HG03060 (cell line): Measurements from ENCODE around the gene FOXP4.

Source experiments
- ATAC-seq: cut with Tn5 transposase; IDR thresholded peaks from one replicate; pipeline ENCODE4 v1.9.1; 2021; ENCODE audit warnings: low read depth, moderate number of reproducible peaks; ENCODE audit not compliant: unreplicated experiment

Gene FOXP4

DNA sequence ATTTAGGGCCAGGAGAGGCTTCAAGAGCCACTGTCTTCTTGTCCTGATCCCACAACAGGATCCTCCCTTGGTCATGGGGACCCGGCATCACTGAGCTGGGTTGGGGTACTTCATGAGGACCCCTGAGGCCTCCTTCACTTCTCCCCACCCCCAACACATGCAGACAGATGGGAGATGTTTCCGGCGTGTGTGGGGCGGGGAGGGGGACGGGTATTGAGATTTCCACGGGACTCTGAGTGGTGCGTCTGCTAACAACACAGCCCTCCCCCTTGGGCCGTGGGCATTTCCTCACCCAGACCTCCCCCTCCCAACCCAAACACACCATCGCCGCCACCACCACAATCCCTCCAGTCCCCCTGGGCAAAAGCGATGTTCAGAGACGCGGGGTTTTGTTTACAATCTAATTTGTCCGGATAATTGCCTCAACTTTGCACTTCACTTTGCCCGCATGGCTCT, 906 bp upstream of the FOXP4 start:
- no peak for ATAC-seq

- no peak for ATAC-seq
Measured at GRCh38 chr6:41546475-41546865, 289 bp downstream of the FOXP4 start.

DNA sequence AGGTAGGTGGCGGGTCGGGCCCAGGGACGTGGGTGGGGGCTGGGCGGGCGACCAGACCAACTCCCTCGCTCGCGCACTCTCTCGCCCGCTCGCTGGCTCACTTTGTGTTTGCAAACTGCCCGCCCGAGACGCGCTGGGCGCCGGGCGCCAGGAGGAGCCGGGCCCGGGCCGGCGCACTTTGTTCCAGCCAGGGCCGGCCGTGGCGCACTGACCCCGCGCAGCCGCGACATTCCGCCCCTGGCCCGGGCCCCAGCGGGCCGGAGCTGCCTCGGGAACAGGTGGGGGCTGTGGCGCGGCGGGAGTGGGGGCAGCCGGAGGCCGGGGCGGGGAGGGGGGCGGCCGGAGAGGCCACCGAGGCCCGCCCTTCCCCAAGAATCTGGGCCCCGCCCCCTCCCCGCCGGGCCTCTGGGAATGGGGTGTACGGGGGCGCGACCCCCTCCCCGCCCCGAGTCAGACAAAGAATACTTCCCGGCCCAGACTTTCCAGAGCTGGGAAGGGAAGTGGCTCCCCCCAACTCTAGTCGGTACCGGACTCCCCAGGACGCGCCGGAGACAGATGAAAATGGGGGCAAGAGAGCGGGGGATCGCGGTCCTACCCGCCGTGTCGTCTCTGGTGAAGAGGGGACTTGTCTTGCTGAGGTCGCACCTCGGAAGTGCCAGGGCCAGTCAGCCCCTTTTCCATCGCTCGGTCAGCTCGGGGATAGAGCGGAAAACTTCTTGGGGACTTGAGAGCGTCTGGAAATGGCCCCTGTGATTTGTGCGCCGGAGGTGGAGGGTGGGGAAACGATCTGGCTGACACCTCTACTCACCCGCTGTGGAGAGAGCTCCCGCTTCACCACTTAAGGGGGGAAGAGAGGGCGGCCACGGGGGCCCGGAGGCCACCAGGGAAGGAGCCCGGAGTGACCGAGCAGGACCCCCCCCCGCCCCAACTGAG, 951 bp downstream of the FOXP4 start:
- no peak for ATAC-seq

DNA sequence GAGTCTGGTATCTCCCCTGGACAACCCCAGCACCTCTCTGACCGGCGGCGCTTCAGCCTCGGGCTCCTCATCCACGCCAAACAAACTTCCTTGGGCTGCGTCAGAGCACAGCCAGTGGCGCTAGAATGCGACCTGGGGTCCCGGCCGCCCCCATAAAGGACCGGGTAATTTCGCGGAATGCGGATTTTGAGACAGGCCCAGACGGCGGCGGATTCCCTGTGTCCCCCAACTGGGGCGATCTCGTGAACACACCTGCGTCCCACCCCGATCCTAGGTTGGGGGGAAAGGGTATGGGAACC, 1.6 kb downstream of the FOXP4 start:
- ATAC-seq, result no peak

DNA sequence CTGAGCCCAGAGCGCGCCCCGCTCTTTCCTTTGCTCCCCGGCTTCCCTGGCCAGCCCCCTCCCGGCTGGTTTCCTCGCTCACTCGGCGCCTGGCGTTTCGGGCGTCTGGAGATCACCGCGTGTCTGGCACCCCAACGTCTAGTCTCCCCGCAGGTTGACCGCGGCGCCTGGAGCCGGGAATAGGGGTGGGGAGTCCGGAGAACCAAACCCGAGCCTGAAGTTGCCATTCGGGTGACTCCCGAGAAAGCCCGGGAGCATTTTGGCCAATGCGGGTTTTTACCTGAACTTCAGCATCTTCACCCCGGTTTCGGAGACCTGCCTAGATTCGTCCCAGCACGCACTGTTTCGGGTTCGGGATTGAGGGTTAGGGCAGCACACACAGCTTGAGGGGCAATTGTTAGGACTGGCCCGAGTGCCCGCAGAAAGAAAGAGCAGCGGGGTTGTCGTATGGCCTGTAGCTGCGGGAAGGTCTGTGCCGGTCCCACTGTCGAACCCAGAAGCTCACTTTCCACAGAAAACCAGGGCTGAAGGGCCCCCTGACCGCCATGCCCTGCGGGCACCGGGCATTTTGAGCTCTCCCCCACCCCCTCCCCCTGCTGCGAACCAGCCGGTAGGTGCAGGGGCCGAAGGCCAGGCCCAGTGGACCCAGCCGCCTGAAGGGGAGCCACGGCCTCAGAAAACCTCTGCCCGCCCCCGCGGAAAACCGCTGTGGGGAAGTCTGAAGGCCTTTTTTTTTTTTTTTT, 2.1 kb downstream of the FOXP4 start:
- ATAC-seq, result no peak

DNA sequence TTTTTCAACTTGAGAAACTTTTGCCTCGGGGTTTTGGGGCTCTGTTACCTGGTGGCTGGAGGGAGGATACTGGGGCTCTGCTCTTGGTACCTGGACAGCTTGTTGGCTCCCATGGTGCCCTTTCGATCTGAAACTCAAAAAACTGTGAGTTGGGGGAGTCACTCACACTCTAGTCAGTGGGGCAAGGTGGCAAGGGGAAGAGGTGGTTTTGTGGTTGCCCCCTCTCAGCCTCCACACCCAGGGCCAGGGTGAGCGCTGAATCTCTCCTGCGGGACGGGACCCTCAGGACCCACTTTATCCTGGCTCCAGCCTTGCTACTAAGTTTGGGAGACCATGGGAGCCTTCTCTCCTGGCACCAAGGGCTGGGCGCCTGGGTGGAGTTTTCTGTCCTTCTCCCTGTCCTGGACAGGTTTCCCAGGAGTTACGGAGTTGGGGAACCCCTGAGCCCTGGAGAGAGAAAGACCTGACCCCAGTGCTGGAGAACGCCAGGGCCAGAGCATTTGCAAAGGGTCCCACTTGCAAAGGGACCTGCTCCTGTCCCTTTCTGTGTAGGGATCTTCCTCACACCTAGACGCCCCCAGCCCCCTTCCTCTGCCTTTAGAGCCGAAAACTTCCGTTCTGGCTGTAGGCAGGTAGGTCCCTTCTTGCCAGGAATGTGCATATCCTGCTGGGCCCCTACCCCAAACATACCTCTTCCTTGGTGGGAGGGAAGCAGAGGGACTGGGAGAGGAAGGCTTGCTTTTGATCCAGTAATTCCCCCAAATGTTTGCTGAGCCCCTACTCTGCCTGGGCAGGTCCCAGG, 2.9 kb downstream of the FOXP4 start:
- ATAC-seq, result no peak

- ATAC-seq, result no peak
Measured at GRCh38 chr6:41549673-41550072, 3.5 kb downstream of the FOXP4 start.

GRCh38 chr6:41551086-41551700, 5.0 kb downstream of the FOXP4 start:
- ATAC-seq, result no peak

- no peak for ATAC-seq
Measured at GRCh38 chr6:41551857-41552256, 5.7 kb downstream of the FOXP4 start.

DNA sequence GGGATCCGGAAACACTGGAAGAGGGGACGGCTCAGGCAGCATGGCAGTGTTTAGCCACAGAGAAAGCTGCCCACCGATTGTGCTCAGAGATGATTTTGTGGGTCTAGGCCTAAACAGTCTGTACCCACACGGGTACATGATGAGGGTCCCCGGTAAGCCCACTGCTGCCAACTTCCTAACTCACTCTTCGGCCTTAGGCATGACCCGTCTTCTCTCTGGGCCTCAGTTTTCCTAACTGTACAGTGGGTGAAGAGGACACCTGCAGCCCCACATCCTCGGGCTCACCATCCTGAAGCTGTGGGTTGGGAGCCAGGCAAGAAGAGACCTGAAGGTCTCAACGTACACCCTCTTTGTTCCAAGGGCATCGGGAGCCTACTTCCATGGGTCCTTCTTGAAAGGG, 6.5 kb downstream of the FOXP4 start:
- no peak for ATAC-seq

DNA sequence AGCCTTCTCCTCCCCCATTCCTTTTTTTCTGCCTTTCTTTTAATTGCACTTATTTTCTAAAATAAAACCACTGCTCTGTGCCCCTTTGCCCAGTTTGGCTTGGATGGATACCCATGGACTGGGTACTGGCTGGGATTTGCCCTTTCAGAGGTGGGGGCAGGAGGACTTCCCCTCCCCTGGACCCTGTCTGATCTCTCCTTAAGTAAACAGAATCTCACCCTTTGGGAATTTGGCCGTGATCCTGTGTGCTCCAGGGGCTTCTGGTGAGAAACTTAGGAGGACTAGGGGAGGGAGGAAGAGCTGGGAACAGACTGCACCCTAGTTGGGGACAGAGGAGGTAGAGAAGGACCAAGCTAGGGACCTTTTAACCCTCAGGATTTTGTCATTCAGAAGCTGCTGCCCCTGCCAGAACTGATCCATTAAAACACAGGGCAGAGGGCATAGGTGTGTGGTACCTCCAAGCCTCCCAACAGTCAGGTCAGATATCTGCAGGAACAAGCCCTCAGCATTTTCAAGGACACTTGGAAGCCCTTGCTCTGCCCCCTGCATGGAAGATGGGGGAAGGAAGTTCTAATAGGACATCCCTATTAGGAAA, 7.3 kb downstream of the FOXP4 start:
- ATAC-seq, result no peak

DNA sequence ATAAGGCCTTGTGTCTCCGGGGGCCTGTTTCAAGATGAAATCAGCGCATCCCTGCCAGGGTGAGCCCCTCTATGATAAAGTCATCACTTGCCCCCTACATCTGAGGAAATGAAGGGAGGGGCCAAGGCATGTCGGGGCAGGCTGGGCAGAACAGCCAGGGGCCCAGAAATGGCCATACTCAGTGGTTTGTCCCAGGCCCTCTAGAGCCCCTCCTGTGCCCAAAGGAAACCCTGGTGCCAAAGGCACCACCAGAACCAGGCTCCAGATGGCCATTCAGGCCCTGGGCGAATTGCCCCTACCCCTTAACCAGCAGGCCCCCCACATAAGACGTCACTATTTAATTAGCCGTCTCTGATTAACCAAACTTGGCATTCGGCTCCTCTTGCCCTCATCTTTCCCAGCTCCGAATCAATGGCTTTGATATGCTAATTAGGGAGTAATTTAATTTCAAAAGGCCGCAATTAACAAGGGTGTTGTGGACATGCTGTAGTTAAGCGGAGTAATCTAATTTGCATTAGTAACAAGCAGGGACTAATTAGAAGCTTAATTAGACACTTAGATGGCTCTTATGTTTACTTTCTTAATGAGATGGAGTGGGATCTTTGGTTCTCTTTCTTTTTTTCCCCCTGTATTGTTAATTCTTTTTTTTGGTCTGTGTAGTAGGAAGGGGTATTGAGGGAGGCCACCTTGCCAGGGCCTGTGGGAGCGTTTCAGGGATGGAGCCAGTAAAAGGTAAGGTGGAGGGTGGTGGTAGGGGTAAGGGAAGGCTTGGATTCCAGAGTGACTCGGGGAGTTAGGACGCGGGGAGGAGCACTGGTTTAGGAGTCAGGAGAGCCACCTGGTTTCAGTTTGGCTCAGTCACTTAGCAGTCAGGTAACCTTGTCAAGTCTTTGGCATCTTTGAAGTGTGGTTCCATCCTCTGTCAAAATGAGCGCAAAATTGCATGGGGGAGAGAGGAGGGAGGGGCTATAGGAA, 9.4 kb downstream of the FOXP4 start:
- no peak for ATAC-seq

- ATAC-seq, result no peak
Measured at GRCh38 chr6:41557335-41557734, 11.2 kb downstream of the FOXP4 start.

GRCh38 chr6:41558033-41558807, 12.0 kb downstream of the FOXP4 start:
- ATAC-seq, result no peak

GRCh38 chr6:41559655-41560427, 13.7 kb downstream of the FOXP4 start:
- ATAC-seq, result no peak

GRCh38 chr6:41560431-41561192, 14.4 kb downstream of the FOXP4 start:
- no peak for ATAC-seq

DNA sequence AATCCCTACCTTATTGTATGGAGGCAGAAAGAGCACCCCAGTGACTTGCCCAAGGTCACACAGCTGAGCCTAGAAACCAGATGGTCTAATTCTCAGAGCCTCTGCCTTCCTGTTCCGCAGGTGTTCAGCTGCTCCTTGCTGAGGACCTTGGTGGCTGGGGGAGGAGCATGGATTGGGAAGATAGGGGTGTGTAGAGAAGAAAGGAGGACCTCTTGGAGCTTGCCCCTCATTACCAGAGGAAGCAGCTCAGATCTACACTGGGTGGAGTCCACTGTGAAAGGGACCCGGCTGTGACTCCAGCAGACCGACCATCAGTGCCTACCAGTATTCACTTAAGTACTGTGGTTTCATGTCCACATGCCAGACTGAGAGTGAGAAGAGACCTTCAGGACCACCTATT, 15.2 kb downstream of the FOXP4 start:
- no peak for ATAC-seq
